ENCODE data around the gene PTAFR. TPM values are rescaled to one million over a fixed set of nuclear protein-coding genes. Genes with fewer than 3 reads are reported as not detected.

The PTAFR gene
- total and polyA plus RNA-seq, 2 of the 8 experiments (the other 6 are each of a cell fraction or from before 2014, with no cell fraction given) = 1.2 to 4.9 TPM

GRCh38 chr1:28122183-28122582 lies 54.3 kb downstream of the PTAFR start (continued):
- no peak for TF ChIP-seq CHD7 (IDR thresholded peaks at IDR 0.05; ENCODE audit: insufficient replicate concordance, low read length)
